Osteocyte (in vitro differentiated cells): ENCODE results near the gene ANK3. TPM values are rescaled to one million over a fixed set of nuclear protein-coding genes. Genes with fewer than 3 reads are reported as not detected.

Experiments used
- DNase-seq: peaks from one replicate; pipeline ENCODE4 v3.0.0; 2021; ENCODE audit warnings: mixed read lengths; ENCODE audit not compliant: unreplicated experiment; ENCODE audit errors: extremely low spot score
- H3K27ac Mint-ChIP-seq: one replicate; pipeline ENCODE4 v1.8.0; 2021; ENCODE audit warnings: mild to moderate bottlenecking, mixed read lengths; ENCODE audit not compliant: unreplicated experiment
- H3K27me3 Mint-ChIP-seq: one replicate; pipeline ENCODE4 v1.8.0; 2021; ENCODE audit warnings: mixed read lengths; ENCODE audit not compliant: unreplicated experiment
- H3K36me3 Mint-ChIP-seq: one replicate; pipeline ENCODE4 v1.8.0; 2021; ENCODE audit warnings: mixed read lengths; ENCODE audit not compliant: unreplicated experiment
- H3K4me1 Mint-ChIP-seq: one replicate; pipeline ENCODE4 v1.8.0; 2021; ENCODE audit warnings: mixed read lengths; ENCODE audit not compliant: unreplicated experiment
- H3K4me3 Mint-ChIP-seq: one replicate; pipeline ENCODE4 v1.8.0; 2021; ENCODE audit warnings: mild to moderate bottlenecking, moderate library complexity, mixed read lengths; ENCODE audit not compliant: unreplicated experiment
- H3K9me3 Mint-ChIP-seq: one replicate; pipeline ENCODE4 v1.8.0; 2021; ENCODE audit warnings: mixed read lengths; ENCODE audit not compliant: unreplicated experiment
- CTCF ChIP-seq: fragments of 200-600 bp; sonication (generic); IDR thresholded peaks from 2 replicates; pipeline ENCODE4 v1.5.0; 2021; ENCODE audit warnings: antibody characterized with exemption, mild to moderate bottlenecking, moderate library complexity
- total RNA-seq: library from RNA; stranded (reverse); gene quantifications from 2 replicates; pipeline ENCODE4 v1.2.1, GENCODE V29; 2021

ANK3 gene
- total RNA-seq, 1 donor from 2014 or later, result 22.0 TPM

DNA sequence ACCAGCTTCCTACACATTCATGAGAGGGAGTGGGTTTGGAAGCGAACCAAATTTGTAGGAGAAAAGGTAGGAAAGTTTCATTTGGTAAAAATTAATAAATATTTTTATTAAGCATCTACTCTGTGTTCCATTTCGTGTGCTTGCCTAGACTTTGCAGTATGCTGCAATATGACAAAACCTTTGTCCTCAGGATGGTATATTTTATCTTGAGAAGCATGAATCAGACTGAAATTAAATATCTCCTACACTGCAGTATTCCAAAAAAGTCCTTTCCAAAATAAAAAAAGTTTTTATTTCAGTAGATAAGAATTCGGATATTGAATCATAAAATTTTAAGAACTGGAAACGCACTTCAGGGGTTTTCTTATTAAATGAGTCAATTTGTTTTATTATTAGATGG is 47.7 kb downstream of the ANK3 start:
- no peak overlapping the region for H3K27ac Mint-ChIP-seq
- H3K4me1 Mint-ChIP-seq, result peaks cover 9% of the 10 kb centered on the region
- no peak overlapping the region for H3K4me3 Mint-ChIP-seq
- H3K27me3 Mint-ChIP-seq, result no peaks in the 10 kb centered on the region
- no peaks in the 10 kb centered on the region for H3K9me3 Mint-ChIP-seq
- no peak for TF ChIP-seq CTCF
- H3K36me3 Mint-ChIP-seq, result no peaks in the 10 kb centered on the region
- no peak for DNase-seq

DNA sequence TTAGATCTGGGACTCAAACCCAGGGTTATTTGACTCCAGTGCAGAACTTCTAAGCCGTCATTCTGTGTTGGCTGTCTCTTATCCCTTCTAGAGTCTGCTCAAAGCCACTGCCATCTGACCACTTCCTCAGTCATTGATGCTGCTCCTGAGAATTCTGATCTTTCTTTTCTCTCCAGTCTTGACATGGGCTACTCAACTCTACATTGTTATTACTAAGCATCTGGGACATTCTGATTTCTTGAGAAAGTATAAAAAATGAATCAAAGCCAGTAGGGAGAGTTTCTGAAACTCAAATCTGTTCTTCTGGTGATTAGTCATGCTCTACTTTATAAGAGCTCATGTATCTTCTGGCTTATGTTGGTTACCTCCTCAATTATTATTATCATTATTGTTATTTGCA is 48.7 kb downstream of the ANK3 start:
- Mint-ChIP-seq H3K36me3 (no peaks in the 10 kb centered on the region), H3K4me3 (no peak overlapping the region), H3K4me1 (peaks cover 11% of the 10 kb centered on the region), H3K27ac (no peak overlapping the region), H3K27me3 (no peaks in the 10 kb centered on the region), H3K9me3 (no peaks in the 10 kb centered on the region)
- no peak for TF ChIP-seq CTCF
- no peak for DNase-seq

GRCh38 chr10:60339757-60340156 is 49.9 kb downstream of the ANK3 start:
- DNase-seq, result no peak
- no peaks in the 10 kb centered on the region for H3K27me3 Mint-ChIP-seq
- no peak for TF ChIP-seq CTCF
- H3K36me3 Mint-ChIP-seq, result no peaks in the 10 kb centered on the region
- no peak overlapping the region for H3K27ac Mint-ChIP-seq
- no peak overlapping the region for H3K4me3 Mint-ChIP-seq
- H3K9me3 Mint-ChIP-seq, result no peaks in the 10 kb centered on the region
- peaks cover 23% of the 10 kb centered on the region for H3K4me1 Mint-ChIP-seq

DNA sequence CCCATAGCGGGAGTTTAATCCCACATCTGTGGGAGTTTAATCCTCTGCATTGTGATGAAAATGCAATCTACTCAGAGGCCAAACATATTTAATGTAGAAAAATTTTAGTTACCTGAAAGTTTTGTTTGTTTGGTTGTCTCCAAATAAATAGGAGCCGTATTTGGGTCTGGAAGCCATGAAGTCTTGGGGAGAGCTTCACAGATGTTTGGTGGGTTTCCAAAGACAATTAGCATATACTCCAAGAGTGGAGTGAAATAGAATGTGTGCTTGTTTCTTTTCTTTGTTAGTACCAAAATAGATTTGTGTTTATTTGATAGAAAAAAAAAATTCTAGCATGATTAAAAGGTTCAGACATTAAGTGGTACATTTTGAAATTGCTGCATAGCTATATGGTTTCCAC is 50.9 kb downstream of the ANK3 start:
- Mint-ChIP-seq H3K27me3 (no peaks in the 10 kb centered on the region), H3K4me1 (peaks cover 30% of the 10 kb centered on the region), H3K27ac (no peak overlapping the region), H3K36me3 (peaks cover 2% of the 10 kb centered on the region), H3K9me3 (peaks cover under 1% of the 10 kb centered on the region), H3K4me3 (no peak overlapping the region)
- TF ChIP-seq CTCF, result no peak
- no peak for DNase-seq

DNA sequence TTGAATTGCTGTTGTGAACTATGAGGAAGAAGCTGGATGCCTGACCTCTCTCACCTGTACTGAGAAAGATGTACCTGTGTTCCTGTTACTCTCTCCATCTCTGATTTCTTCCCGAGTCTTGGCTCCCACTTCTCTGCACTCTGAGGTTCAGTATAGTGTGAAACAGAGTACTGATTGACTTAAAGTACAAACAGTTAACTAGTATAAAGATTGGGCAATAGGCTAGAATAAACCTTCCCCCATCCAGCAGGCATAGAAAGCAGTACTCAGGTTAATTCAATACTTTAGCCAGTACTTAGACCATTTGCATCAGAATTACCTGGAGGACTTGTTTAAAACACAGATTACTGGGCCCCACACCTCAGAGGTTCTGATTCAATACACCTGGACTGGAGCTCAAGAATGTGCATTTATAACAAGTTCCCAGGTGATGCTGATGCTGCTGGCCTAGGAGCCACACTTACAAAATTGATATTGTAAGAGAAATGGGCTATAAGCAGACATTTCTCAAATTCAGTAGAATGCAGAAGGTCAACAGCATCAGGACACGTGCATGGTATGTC is 51.6 kb downstream of the ANK3 start:
- TF ChIP-seq CTCF, result no peak
- Mint-ChIP-seq H3K27ac (no peak overlapping the region), H3K9me3 (peaks cover 3% of the 10 kb centered on the region), H3K4me1 (peaks cover 27% of the 10 kb centered on the region), H3K36me3 (peaks cover 2% of the 10 kb centered on the region), H3K27me3 (no peaks in the 10 kb centered on the region), H3K4me3 (no peak overlapping the region)
- no peak for DNase-seq
